Measurements from ENCODE around the gene APIP.
A peak's percentile ranks its signal among the peaks of the same experiment; 100 is the strongest.
"Not testable (repeated sequence)": the region's sequence is repeated elsewhere in the genome, so short reads cannot be mapped to it uniquely, and the experiment has no call there.

APIP gene

DNA sequence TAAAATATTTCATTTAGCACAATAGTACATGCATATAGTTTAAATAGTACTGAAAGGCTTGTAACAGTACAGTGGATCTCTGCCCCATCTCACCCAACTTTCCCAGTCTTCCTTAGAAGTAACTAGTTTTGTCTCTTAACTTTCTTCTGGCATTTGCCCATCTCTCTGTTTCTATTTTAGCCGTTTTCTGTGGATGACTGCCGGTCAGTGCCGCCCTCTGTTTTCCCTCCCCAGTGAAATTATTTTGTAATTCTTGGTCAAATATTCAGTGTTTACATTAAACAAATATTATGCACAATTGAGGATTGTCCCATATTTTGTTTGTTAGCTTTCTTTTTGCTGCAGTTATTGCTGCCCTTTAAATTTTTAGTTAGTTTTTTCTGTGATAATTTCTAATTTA is 8.5 kb upstream of the APIP start:
- FAIRE-seq = no peak

DNA sequence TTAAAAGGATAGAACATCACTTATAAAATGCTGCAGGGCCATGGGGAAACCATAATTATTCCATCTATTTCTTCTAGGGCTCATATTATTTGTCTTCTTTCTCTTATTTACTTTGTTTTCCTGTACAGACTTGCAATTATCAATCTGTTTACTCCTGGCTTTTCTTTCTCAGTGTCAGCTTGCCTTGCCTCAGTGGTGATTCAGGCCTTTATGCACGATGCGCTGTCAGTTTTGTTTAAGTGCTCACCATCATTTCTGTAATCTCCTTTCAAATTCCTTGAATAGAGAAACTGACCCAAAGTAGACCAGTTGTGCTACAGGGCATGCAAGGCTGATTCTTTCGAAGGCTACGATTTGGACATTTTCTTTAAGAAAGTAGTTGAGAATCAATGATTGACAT is 5.0 kb upstream of the APIP start:
- FAIRE-seq = no peak

GRCh38 chr11:34916843-34917770 is 928 bp upstream of the APIP start:
- no peak for FAIRE-seq

- no peak for FAIRE-seq
Measured at GRCh38 chr11:34915136-34916014, 804 bp downstream of the APIP start.

- not testable (repeated sequence) for FAIRE-seq
Measured at GRCh38 chr11:34913556-34913955, 2.6 kb downstream of the APIP start.

GRCh38 chr11:34911676-34912075 is 4.5 kb downstream of the APIP start:
- no peak for FAIRE-seq

DNA sequence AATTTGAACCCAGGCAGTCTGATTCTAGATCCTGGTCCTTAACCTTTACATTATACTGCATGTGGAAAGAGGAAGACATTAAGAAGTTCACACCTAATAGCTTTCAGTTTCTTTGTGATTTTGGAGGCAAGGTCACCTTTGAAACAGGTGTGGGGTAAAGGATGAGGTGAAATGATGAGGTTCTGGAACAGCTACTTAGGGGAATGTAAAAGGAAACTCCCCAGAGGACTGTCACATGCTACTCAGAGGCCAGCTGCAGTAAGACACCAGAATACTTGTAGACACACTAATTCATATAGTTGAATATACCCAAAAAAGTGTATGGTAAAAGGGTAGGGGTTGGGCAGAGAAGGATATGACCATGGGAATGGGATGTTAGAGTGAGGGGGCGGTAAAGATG is 5.4 kb downstream of the APIP start:
- no peak for FAIRE-seq

DNA sequence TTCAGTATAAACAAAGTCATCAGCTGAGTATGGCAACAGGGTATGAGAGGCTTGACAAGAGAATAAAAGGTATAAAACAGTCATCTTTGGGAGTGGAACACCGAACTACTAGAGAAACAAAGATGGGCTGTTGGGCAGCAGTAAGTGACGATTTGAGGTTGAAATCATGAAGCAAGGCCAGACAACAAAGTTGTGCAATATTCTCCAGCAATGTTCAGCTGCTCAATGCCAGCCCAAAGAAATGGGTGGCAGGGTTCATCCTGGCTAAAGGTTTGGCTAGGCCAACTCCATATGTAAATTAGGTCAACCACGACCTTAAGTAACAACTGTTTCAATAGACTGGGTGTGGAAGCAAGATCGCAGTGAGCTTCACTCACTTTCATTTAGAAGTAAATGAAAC is 6.2 kb downstream of the APIP start:
- no peak for FAIRE-seq

GRCh38 chr11:34909415-34909814 is 6.8 kb downstream of the APIP start:
- FAIRE-seq = no peak

GRCh38 chr11:34907934-34908593 is 8.1 kb downstream of the APIP start:
- FAIRE-seq = no peak

DNA sequence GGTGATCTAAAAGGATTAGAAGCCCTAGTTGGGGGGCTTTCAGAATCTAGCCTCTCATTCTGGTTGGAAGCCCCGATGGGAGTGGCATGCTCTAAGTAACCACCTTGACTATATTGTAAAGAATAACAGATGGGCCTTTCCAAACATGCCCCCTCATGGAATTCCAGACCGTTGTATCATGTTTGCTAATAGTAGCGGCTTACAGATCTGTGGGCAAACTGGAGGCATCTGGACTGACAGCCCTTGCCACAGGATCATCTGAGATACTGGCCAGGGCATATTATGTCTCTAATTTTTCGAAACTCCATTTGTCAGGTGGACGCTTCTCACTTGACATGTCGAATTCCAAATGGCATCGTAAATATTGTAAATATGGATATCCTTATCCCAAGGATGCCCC is 10.5 kb downstream of the APIP start:
- no peak for FAIRE-seq

- FAIRE-seq = no peak
Measured at GRCh38 chr11:34904421-34904955, 11.7 kb downstream of the APIP start.

- FAIRE-seq = no peak
Measured at GRCh38 chr11:34899633-34900016, 16.6 kb downstream of the APIP start.

DNA sequence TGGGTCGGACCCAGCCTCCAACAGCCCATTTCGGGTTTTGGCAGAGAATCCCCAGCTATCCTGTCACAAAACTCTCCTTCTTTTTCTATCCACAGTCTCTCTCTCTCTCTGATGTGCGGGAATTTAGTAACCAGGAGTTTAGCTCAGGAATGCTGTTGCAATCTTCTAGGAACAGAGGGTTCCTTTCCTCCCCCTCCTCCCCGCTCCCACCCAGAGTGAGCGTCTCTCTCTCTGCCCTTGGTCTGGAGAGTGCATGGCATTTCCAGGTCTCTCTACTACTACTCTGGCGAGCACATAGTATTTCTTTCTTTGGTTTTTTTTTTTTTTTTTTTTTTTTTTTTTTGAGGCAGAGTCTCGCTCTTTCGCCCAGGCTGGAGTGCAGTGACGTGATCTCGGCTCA is 17.7 kb downstream of the APIP start:
- FAIRE-seq = no peak

- FAIRE-seq = no peak
Measured at GRCh38 chr11:34897171-34897870, 18.9 kb downstream of the APIP start.

DNA sequence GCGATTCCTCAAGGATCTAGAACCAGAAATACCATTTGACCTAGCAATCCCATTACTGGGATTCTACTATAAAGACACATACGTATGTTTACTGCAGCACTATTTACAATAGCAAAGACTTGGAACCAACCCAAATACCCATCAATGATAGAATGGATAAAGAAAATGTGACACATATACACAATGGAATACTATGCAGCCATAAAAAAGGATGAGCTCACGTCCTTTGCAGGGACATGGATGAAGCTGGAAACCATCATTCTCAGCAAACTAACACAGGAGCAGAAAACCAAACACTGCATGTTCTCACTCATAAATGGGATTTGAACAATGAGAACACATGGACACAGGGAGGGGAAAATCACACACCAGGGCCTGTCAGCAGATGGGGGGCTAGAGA is 20.0 kb downstream of the APIP start:
- FAIRE-seq = not testable (repeated sequence)

GRCh38 chr11:34893416-34893815 is 22.8 kb downstream of the APIP start:
- no peak for FAIRE-seq

GRCh38 chr11:34891611-34892010 is 24.6 kb downstream of the APIP start:
- FAIRE-seq = no peak

- FAIRE-seq = peak; percentile 99
Measured at GRCh38 chr11:34890812-34891211, 25.4 kb downstream of the APIP start.

GRCh38 chr11:34890089-34890488 is 26.1 kb downstream of the APIP start:
- peak; percentile 86 for FAIRE-seq

GRCh38 chr11:34887260-34887659 is 28.9 kb downstream of the APIP start:
- no peak for FAIRE-seq

- no peak for FAIRE-seq
Measured at GRCh38 chr11:34886609-34887008, 29.6 kb downstream of the APIP start.

Data from islet of Langerhans (tissue), 1 donor.